Upper lobe of left lung (tissue), 6 donors: Measurements from ENCODE around the gene RABGGTB. TPM values are rescaled to one million over a fixed set of nuclear protein-coding genes. Genes with fewer than 3 reads are reported as not detected.

Experiments used
- small RNA-seq, 4 donors: library from RNA; depleted of rRNA; stranded (forward); fragments of <200 nt; gene quantifications; one replicate each; pipeline ENCODE3, GENCODE V24; 2016
- total RNA-seq, 6 donors: library from RNA; depleted of rRNA in 4 of 6; stranded (reverse); fragments of >200 nt in 4 of 6; gene quantifications; one replicate each; pipeline versions ENCODE4 v1.1.0 to v1.2.1, GENCODE V29; 2016 to 2021
- donor health status: DM: no; HTN: no; CAD: no; lungs with moderate emphysema.
- donor health status: DM: no; HTN: yes; CAD: no; lungs with severe emphysema.

RABGGTB gene
- total RNA-seq, 6 donors from 2014 or later, result 45.5 to 98.3 (median 60.6) TPM

Small RNA genes within 50 kb of the gene (small RNA-seq; reads per million reads assigned to genes)
- gene SNORD45A (0 reads per million in 4 donors), gene SNORD45B (0 reads per million in 4 donors), gene SNORD45C (0 reads per million in 4 donors)

Other genes starting within 250 kb of the RABGGTB start
- gene SLC44A5, start 175.1 kb upstream of the RABGGTB start, total RNA-seq, result 1 to 10 TPM in 2 of 6 donors, under 1 TPM in 3, not detected in 1; 0.11 to 4.2 (median 0.40) TPM
- 10 to 100 TPM; 18.9 to 50.2 (median 39.7) TPM for gene ACADM, start 61.5 kb upstream of the RABGGTB start, total RNA-seq
- under 1 TPM in 3 of 6 donors, not detected in 3; 0.31 to 0.74 (median 0.46) TPM for gene MSH4, start 10.6 kb downstream of the RABGGTB start, total RNA-seq
- gene ASB17, start 146.1 kb downstream of the RABGGTB start, total RNA-seq, result not detected